HG03460 (cell line): ENCODE measurements around the gene DFFB.

Experiments used
- ATAC-seq: cut with Tn5 transposase; IDR thresholded peaks from one replicate; pipeline ENCODE4 v1.9.1; 2021; ENCODE audit not compliant: unreplicated experiment

Gene DFFB

GRCh38 chr1:3869751-3870301, 12.6 kb downstream of the DFFB start:
- no peak for ATAC-seq

GRCh38 chr1:3871451-3871805, 14.2 kb downstream of the DFFB start:
- no peak for ATAC-seq

- ATAC-seq: no peak
These were observed 15.3 kb downstream of the DFFB start for GRCh38 chr1:3872546-3872945.

GRCh38 chr1:3874736-3875135, 17.5 kb downstream of the DFFB start:
- ATAC-seq: no peak

GRCh38 chr1:3876716-3877115, 19.4 kb downstream of the DFFB start:
- no peak for ATAC-seq

GRCh38 chr1:3879099-3879498, 21.8 kb downstream of the DFFB start:
- ATAC-seq: no peak

- no peak for ATAC-seq
These were observed 22.6 kb downstream of the DFFB start for GRCh38 chr1:3879787-3880428.

- no peak for ATAC-seq
These were observed 23.3 kb downstream of the DFFB start for GRCh38 chr1:3880429-3881192.

GRCh38 chr1:3881193-3881480, 23.9 kb downstream of the DFFB start:
- no peak for ATAC-seq

GRCh38 chr1:3883194-3883925, 26.1 kb downstream of the DFFB start:
- ATAC-seq: no peak

- ATAC-seq: no peak
These were observed 27.7 kb downstream of the DFFB start for GRCh38 chr1:3884966-3885365.

- ATAC-seq: no peak
These were observed 28.3 kb downstream of the DFFB start for GRCh38 chr1:3885611-3886010.

GRCh38 chr1:3886106-3886670, 28.9 kb downstream of the DFFB start:
- ATAC-seq: no peak

GRCh38 chr1:3886691-3887090, 29.4 kb downstream of the DFFB start:
- no peak for ATAC-seq

GRCh38 chr1:3888301-3888700, 31.0 kb downstream of the DFFB start:
- no peak for ATAC-seq

- ATAC-seq: no peak
These were observed 32.7 kb downstream of the DFFB start for GRCh38 chr1:3889936-3890335.

GRCh38 chr1:3890389-3891328, 33.4 kb downstream of the DFFB start:
- ATAC-seq: no peak

GRCh38 chr1:3891329-3891865, 34.1 kb downstream of the DFFB start:
- no peak for ATAC-seq

GRCh38 chr1:3892748-3893147, 35.5 kb downstream of the DFFB start:
- no peak for ATAC-seq

- no peak for ATAC-seq
These were observed 35.9 kb downstream of the DFFB start for GRCh38 chr1:3893190-3893589.
